Activated T-cell treated with anti-CD3 and anti-CD28 coated beads, Interleukin-2, amount 50 U/mL, for 24 hours (primary cell): ENCODE results near the gene C1orf87.

Source experiments
- DNase-seq: peaks from one replicate; pipeline ENCODE4 v3.0.0-alpha.2; 2020
- H3K27ac Mint-ChIP-seq: 2 replicates; pipeline ENCODE4 v1.8.0; 2020; ENCODE audit warnings: mild to moderate bottlenecking, mixed read lengths
- H3K27me3 Mint-ChIP-seq: 2 replicates; pipeline ENCODE4 v1.8.0; 2020; ENCODE audit warnings: mixed read lengths
- H3K36me3 Mint-ChIP-seq: 2 replicates; pipeline ENCODE4 v1.8.0; 2020; ENCODE audit warnings: low read depth, mixed read lengths
- H3K4me1 Mint-ChIP-seq: 2 replicates; pipeline ENCODE4 v1.8.0; 2020; ENCODE audit warnings: low read depth, mixed read lengths
- H3K4me3 Mint-ChIP-seq: 2 replicates; pipeline ENCODE4 v1.8.0; 2020; ENCODE audit warnings: mild to moderate bottlenecking, moderate library complexity, mixed read lengths
- H3K9me3 Mint-ChIP-seq: 2 replicates; pipeline ENCODE4 v1.8.0; 2020; ENCODE audit warnings: mixed read lengths

C1orf87 gene

GRCh38 chr1:60073605-60074278, at the start of gene C1orf87:
Gene C1orf87, minus strand, starts transcription at chr1:60073770. Its CDS starts 1,127 bp downstream, at chr1:60072643.
- Mint-ChIP-seq H3K4me1 (no peaks in the 10 kb centered on the region), H3K4me3 (no peak within 1 kb of the TSS), H3K36me3 (no peaks in the 10 kb centered on the region), H3K9me3 (no peaks in the 10 kb centered on the region), H3K27me3 (peaks cover 48% of the 10 kb centered on the region), H3K27ac (no peak within 1 kb of the TSS)
- DNase-seq: no peak

- Mint-ChIP-seq H3K4me3 (no peak overlapping the region), H3K27me3 (no peaks in the 10 kb centered on the region), H3K27ac (no peak overlapping the region), H3K36me3 (no peaks in the 10 kb centered on the region), H3K4me1 (no peaks in the 10 kb centered on the region), H3K9me3 (no peaks in the 10 kb centered on the region)
- no peak for DNase-seq
Measured at GRCh38 chr1:60118085-60118484, 44.5 kb upstream of the C1orf87 start.

- Mint-ChIP-seq H3K27ac (no peak overlapping the region), H3K4me1 (no peaks in the 10 kb centered on the region), H3K36me3 (no peaks in the 10 kb centered on the region), H3K9me3 (no peaks in the 10 kb centered on the region), H3K4me3 (no peak overlapping the region), H3K27me3 (peaks cover 6% of the 10 kb centered on the region)
- DNase-seq: no peak
Measured at GRCh38 chr1:60114745-60115318, 41.3 kb upstream of the C1orf87 start.

- no peak for DNase-seq
- Mint-ChIP-seq H3K4me3 (no peak overlapping the region), H3K27me3 (peaks cover 11% of the 10 kb centered on the region), H3K27ac (no peak overlapping the region), H3K9me3 (no peaks in the 10 kb centered on the region), H3K4me1 (no peaks in the 10 kb centered on the region), H3K36me3 (no peaks in the 10 kb centered on the region)
Measured at GRCh38 chr1:60113596-60113995, 40.0 kb upstream of the C1orf87 start.

- Mint-ChIP-seq H3K36me3 (no peaks in the 10 kb centered on the region), H3K4me3 (no peak overlapping the region), H3K9me3 (no peaks in the 10 kb centered on the region), H3K27ac (no peak overlapping the region), H3K27me3 (peaks cover 11% of the 10 kb centered on the region), H3K4me1 (no peaks in the 10 kb centered on the region)
- no peak for DNase-seq
Measured at GRCh38 chr1:60113028-60113427, 39.5 kb upstream of the C1orf87 start.

- no peak overlapping the region for H3K4me3 Mint-ChIP-seq
- DNase-seq: no peak
- H3K27ac Mint-ChIP-seq: no peak overlapping the region
- no peaks in the 10 kb centered on the region for H3K36me3 Mint-ChIP-seq
- H3K27me3 Mint-ChIP-seq: peaks cover 14% of the 10 kb centered on the region
- H3K9me3 Mint-ChIP-seq: no peaks in the 10 kb centered on the region
- no peaks in the 10 kb centered on the region for H3K4me1 Mint-ChIP-seq
Measured at GRCh38 chr1:60111716-60112115, 38.1 kb upstream of the C1orf87 start.

GRCh38 chr1:60111118-60111517, 37.5 kb upstream of the C1orf87 start:
- H3K4me3 Mint-ChIP-seq: no peak overlapping the region
- H3K4me1 Mint-ChIP-seq: no peaks in the 10 kb centered on the region
- H3K27me3 Mint-ChIP-seq: peaks cover 14% of the 10 kb centered on the region
- H3K27ac Mint-ChIP-seq: no peak overlapping the region
- H3K36me3 Mint-ChIP-seq: no peaks in the 10 kb centered on the region
- DNase-seq: no peak
- H3K9me3 Mint-ChIP-seq: no peaks in the 10 kb centered on the region

GRCh38 chr1:60108196-60108595, 34.6 kb upstream of the C1orf87 start:
- Mint-ChIP-seq H3K27ac (no peak overlapping the region), H3K9me3 (no peaks in the 10 kb centered on the region), H3K27me3 (peaks cover 14% of the 10 kb centered on the region), H3K4me1 (no peaks in the 10 kb centered on the region), H3K4me3 (no peak overlapping the region), H3K36me3 (no peaks in the 10 kb centered on the region)
- DNase-seq: no peak

- H3K36me3 Mint-ChIP-seq: no peaks in the 10 kb centered on the region
- no peak overlapping the region for H3K4me3 Mint-ChIP-seq
- no peaks in the 10 kb centered on the region for H3K9me3 Mint-ChIP-seq
- no peak overlapping the region for H3K27ac Mint-ChIP-seq
- H3K4me1 Mint-ChIP-seq: no peaks in the 10 kb centered on the region
- peaks cover 2% of the 10 kb centered on the region for H3K27me3 Mint-ChIP-seq
- no peak for DNase-seq
Measured at GRCh38 chr1:60103186-60103585, 29.6 kb upstream of the C1orf87 start.

GRCh38 chr1:60102267-60103061, 28.9 kb upstream of the C1orf87 start:
- Mint-ChIP-seq H3K9me3 (no peaks in the 10 kb centered on the region), H3K27ac (no peak overlapping the region), H3K36me3 (no peaks in the 10 kb centered on the region), H3K4me1 (no peaks in the 10 kb centered on the region), H3K27me3 (peaks cover 5% of the 10 kb centered on the region), H3K4me3 (no peak overlapping the region)
- DNase-seq: no peak

GRCh38 chr1:60101516-60101915, 27.9 kb upstream of the C1orf87 start:
- peaks cover 6% of the 10 kb centered on the region for H3K27me3 Mint-ChIP-seq
- H3K4me3 Mint-ChIP-seq: no peak overlapping the region
- no peak for DNase-seq
- H3K4me1 Mint-ChIP-seq: no peaks in the 10 kb centered on the region
- H3K9me3 Mint-ChIP-seq: no peaks in the 10 kb centered on the region
- H3K27ac Mint-ChIP-seq: no peak overlapping the region
- H3K36me3 Mint-ChIP-seq: no peaks in the 10 kb centered on the region

GRCh38 chr1:60091195-60091715, 17.7 kb upstream of the C1orf87 start:
- H3K4me1 Mint-ChIP-seq: no peaks in the 10 kb centered on the region
- H3K4me3 Mint-ChIP-seq: no peak overlapping the region
- H3K27me3 Mint-ChIP-seq: no peaks in the 10 kb centered on the region
- H3K27ac Mint-ChIP-seq: no peak overlapping the region
- no peak for DNase-seq
- H3K36me3 Mint-ChIP-seq: no peaks in the 10 kb centered on the region
- no peaks in the 10 kb centered on the region for H3K9me3 Mint-ChIP-seq

- no peak overlapping the region for H3K4me3 Mint-ChIP-seq
Measured at GRCh38 chr1:60090655-60091054, 17.1 kb upstream of the C1orf87 start.

GRCh38 chr1:60088620-60089155, 15.1 kb upstream of the C1orf87 start:
- H3K4me1 Mint-ChIP-seq: no peaks in the 10 kb centered on the region

More at GRCh38 chr1:60090655-60091054, 17.1 kb upstream of the C1orf87 start:
- Mint-ChIP-seq H3K36me3 (no peaks in the 10 kb centered on the region), H3K4me1 (no peaks in the 10 kb centered on the region), H3K27ac (no peak overlapping the region), H3K27me3 (no peaks in the 10 kb centered on the region), H3K9me3 (no peaks in the 10 kb centered on the region)
- no peak for DNase-seq

More at GRCh38 chr1:60088620-60089155, 15.1 kb upstream of the C1orf87 start:
- Mint-ChIP-seq H3K9me3 (no peaks in the 10 kb centered on the region), H3K27me3 (peaks cover 5% of the 10 kb centered on the region), H3K27ac (no peak overlapping the region), H3K36me3 (no peaks in the 10 kb centered on the region), H3K4me3 (no peak overlapping the region)
- no peak for DNase-seq
